Measurements from ENCODE around the gene SF1. TPM values are rescaled to one million over a fixed set of nuclear protein-coding genes. Genes with fewer than 3 reads are reported as not detected.

Gene SF1
- total and polyA plus RNA-seq, 9 of the 15 experiments (the other 6 are each of a cell fraction or from before 2014, with no cell fraction given), result 13.1 to 334 (median 111) TPM

DNA sequence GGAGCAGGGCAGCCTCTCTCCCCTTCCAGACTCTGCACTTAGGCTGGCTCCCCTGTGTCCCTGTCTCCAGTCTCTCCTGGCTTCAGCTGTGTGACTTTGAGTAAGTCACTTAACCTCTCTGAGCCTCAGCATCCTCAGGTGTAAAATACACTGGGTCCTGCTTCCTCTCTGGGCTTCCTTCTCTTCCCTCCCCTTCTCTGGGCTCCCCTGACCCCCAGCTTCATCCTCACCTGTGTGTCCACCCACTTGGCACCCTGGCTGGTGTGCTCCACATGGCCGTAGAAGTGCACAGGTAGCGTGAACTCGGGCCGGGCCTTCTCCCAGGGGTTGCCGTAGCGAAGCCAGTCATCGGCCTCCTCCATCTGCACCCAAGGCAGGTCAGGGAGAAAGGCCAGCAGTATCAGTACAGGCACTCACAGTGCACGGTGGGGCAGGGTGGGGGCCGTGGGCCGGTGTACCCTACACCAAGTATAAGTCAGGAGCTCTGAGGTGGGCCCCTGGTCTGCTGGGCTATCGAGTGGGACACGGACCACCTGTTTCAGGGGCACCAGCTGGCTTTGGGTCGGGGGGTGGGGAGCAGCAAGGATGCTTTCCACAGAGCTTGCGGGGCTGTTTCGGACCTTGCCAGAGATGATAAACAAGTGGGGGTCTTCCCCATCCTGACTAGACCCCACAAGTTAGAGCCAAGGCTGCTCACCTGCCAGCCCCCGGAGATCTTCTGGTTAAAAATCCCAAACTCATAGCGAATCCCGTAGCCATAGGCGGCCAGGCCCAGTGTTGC lies 20.6 kb downstream of the SF1 start (continued):
- no peak for TF ChIP-seq UBTF (IDR thresholded peaks at IDR 0.05; ENCODE audit: borderline replicate concordance in 1 of 2, low read depth in 2 of 2, low read length in 2 of 2)
- no peak for TF ChIP-seq RNF2 (IDR thresholded peaks at IDR 0.05)
- TF ChIP-seq WHSC1 (IDR thresholded peaks at IDR 0.05; ENCODE audit: low read length), result no peak
- TF ChIP-seq ZFP36 (IDR thresholded peaks at IDR 0.05; ENCODE audit: low read depth, low read length, partially characterized antibody), result peak; percentile 86
- TF ChIP-seq ZNF140 (CRISPR knock-in tag; IDR thresholded peaks at IDR 0.05), result no peak
- no peak for TF ChIP-seq SMAD4 (CRISPR knock-in tag; conservative IDR thresholded peaks at IDR 0.05)
- TF ChIP-seq MCM5 (IDR thresholded peaks at IDR 0.05; ENCODE audit: low read depth), result no peak
- TF ChIP-seq STAT5A (IDR thresholded peaks at IDR 0.05; ENCODE audit: borderline replicate concordance, low read length), result no peak
- no peak for TF ChIP-seq COPS2 (conservative IDR thresholded peaks at IDR 0.05)
- TF ChIP-seq, protein P1, sequence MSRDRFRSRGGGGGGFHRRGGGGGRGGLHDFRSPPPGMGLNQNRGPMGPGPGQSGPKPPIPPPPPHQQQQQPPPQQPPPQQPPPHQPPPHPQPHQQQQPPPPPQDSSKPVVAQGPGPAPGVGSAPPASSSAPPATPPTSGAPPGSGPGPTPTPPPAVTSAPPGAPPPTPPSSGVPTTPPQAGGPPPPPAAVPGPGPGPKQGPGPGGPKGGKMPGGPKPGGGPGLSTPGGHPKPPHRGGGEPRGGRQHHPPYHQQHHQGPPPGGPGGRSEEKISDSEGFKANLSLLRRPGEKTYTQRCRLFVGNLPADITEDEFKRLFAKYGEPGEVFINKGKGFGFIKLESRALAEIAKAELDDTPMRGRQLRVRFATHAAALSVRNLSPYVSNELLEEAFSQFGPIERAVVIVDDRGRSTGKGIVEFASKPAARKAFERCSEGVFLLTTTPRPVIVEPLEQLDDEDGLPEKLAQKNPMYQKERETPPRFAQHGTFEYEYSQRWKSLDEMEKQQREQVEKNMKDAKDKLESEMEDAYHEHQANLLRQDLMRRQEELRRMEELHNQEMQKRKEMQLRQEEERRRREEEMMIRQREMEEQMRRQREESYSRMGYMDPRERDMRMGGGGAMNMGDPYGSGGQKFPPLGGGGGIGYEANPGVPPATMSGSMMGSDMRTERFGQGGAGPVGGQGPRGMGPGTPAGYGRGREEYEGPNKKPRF (IDR thresholded peaks at IDR 0.05; ENCODE audit: low read depth, low read length), result no peak
- TF ChIP-seq, protein P2, sequence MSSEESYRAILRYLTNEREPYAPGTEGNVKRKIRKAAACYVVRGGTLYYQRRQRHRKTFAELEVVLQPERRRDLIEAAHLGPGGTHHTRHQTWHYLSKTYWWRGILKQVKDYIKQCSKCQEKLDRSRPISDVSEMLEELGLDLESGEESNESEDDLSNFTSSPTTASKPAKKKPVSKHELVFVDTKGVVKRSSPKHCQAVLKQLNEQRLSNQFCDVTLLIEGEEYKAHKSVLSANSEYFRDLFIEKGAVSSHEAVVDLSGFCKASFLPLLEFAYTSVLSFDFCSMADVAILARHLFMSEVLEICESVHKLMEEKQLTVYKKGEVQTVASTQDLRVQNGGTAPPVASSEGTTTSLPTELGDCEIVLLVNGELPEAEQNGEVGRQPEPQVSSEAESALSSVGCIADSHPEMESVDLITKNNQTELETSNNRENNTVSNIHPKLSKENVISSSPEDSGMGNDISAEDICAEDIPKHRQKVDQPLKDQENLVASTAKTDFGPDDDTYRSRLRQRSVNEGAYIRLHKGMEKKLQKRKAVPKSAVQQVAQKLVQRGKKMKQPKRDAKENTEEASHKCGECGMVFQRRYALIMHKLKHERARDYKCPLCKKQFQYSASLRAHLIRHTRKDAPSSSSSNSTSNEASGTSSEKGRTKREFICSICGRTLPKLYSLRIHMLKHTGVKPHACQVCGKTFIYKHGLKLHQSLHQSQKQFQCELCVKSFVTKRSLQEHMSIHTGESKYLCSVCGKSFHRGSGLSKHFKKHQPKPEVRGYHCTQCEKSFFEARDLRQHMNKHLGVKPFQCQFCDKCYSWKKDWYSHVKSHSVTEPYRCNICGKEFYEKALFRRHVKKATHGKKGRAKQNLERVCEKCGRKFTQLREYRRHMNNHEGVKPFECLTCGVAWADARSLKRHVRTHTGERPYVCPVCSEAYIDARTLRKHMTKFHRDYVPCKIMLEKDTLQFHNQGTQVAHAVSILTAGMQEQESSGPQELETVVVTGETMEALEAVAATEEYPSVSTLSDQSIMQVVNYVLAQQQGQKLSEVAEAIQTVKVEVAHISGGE (CRISPR knock-in tag; IDR thresholded peaks at IDR 0.05), result no peak
- peak; percentile 92 for TF ChIP-seq RBM25 (IDR thresholded peaks at IDR 0.05; ENCODE audit: low read depth, low read length, severe bottlenecking)
- TF ChIP-seq FOXJ2 (tag; IDR thresholded peaks at IDR 0.05), result no peak
- peak; percentile 42; the same call in 1 of the 2 replicates for TF ChIP-seq HDAC2 (IDR thresholded peaks at IDR 0.05)
- TF ChIP-seq E2F4 (CRISPR knock-in tag; IDR thresholded peaks at IDR 0.05; ENCODE audit: low read depth), result no peak
- no peak for TF ChIP-seq FOXA1 (IDR thresholded peaks at IDR 0.05; ENCODE audit: borderline replicate concordance)
- TF ChIP-seq TCFL5 (CRISPR knock-in tag; conservative IDR thresholded peaks at IDR 0.05), result no peak
- no peak for TF ChIP-seq ZNF431 (CRISPR knock-in tag; IDR thresholded peaks at IDR 0.05)

All from K562 (cell line).